ENCODE measurements around the gene PTPRN.

Gene PTPRN

GRCh38 chr2:219245148-219245898, 63.9 kb downstream of the PTPRN start, which contains the start of the genes GLB1L and STK16:
TSS of gene GLB1L (minus strand) at chr2:219245444. CDS start at chr2:219243573, 1,871 bp downstream.
TSS of gene STK16 (plus strand) at chr2:219245479. CDS start at chr2:219246000, 521 bp downstream.
- no peak for DNase-seq (ENCODE audit: low read depth, low spot score)

DNA sequence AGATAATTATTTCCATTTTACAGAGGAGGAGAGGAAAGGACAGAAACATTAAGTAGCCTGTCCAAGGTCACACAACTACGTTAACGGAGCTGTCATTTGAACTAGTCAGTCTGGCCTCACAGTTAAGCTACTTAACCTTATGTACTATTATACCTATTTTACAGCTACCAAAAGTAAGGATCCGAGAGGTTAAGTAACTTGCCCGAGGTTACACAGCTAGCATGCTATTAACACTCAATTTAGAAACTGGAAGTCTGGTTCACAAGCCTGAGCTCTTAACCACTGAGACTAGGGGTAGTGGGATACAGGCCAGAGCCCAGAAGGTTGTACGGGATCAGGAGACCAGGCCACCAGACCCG, 64.4 kb downstream of the PTPRN start:
- no peak for DNase-seq (ENCODE audit: low read depth, low spot score)

- DNase-seq (ENCODE audit: low read depth, low spot score) = no peak
Observed at GRCh38 chr2:219243291-219243761, 65.9 kb downstream of the PTPRN start.
